ENCODE data around the gene GFI1B. TPM values are rescaled to one million over a fixed set of nuclear protein-coding genes. Genes with fewer than 3 reads are reported as not detected.

Gene GFI1B
- total RNA-seq, 2 experiments from 2014 or later = not detected

- POLR2A ChIA-PET = interaction anchor here (1.5 to 3.2 kb wide), 2 partner anchors 89 to 174 kb away, joined by 3 to 13 read pairs; partner anchors contain the start of gene GTF3C5
- H3K4me3 Mint-ChIP-seq = peak overlapping the region; percentile 99
- CTCF ChIA-PET = interaction anchor here (0.8 kb wide), 1 partner anchor 24 kb away, joined by 3 read pairs; no protein-coding TSS in a partner anchor
- intact Hi-C loops (cut with micrococcal nuclease) = no loop called here
- no peak overlapping the region for H3K27ac Mint-ChIP-seq
- TF ChIP-seq CTCF (IDR thresholded peaks at IDR 0.05) = no peak
- DNase-seq = no peak
- H3K4me1 Mint-ChIP-seq (ENCODE audit: low read depth) = peaks cover 26% of the 10 kb centered on the region
- ATAC-seq = no peak
- no peaks in the 10 kb centered on the region for H3K9me3 Mint-ChIP-seq
- no peaks in the 10 kb centered on the region for H3K36me3 Mint-ChIP-seq (ENCODE audit: low read depth)
- H3K27me3 Mint-ChIP-seq = no peaks in the 10 kb centered on the region
Measured at GRCh38 chr9:132942541-132943182, 35.8 kb upstream of the GFI1B start.

- Mint-ChIP-seq H3K27me3 (no peaks in the 10 kb centered on the region), H3K36me3 (ENCODE audit: low read depth) (no peaks in the 10 kb centered on the region), H3K27ac (peak overlapping the region; percentile 93), H3K9me3 (no peaks in the 10 kb centered on the region), H3K4me3 (peak overlapping the region; percentile 99), H3K4me1 (ENCODE audit: low read depth) (peaks cover 26% of the 10 kb centered on the region)
- intact Hi-C loops (cut with micrococcal nuclease) = no loop called here
- ATAC-seq (no peak), DNase-seq (peak; percentile 13)
- POLR2A ChIA-PET = interaction anchor here (0.6 to 3.2 kb wide), 8 partner anchors 9 to 587 kb away, joined by 3 to 20 read pairs (median 4); partner anchors contain the start of gene GTF3C5
- no peak for TF ChIP-seq CTCF (IDR thresholded peaks at IDR 0.05)
- CTCF ChIA-PET = interaction anchor here (0.7 to 2.1 kb wide), 5 partner anchors 21 to 78 kb away, joined by 4 to 10 read pairs (median 5); partner anchors contain the start of gene GFI1B
Measured at GRCh38 chr9:132943651-132944293, 34.7 kb upstream of the GFI1B start.

GRCh38 chr9:132944294-132945185, 34.0 kb upstream of the GFI1B start, which contains the start of gene TSC1:
TSS of gene TSC1 (minus strand) at chr9:132944616. CDS start at chr9:132928872, 15,744 bp downstream.
- ATAC-seq (peak; percentile 90), DNase-seq (peak; percentile 97)
- ChIA-PET POLR2A (interaction anchor here (0.6 to 3.2 kb wide), 9 partner anchors 10 to 586 kb away, joined by 3 to 20 read pairs (median 3); partner anchors contain the start of gene GTF3C5), CTCF (interaction anchor here (0.7 to 2.1 kb wide), 6 partner anchors 10 to 78 kb away, joined by 4 to 10 read pairs (median 4); partner anchors contain the start of gene GFI1B)
- Mint-ChIP-seq H3K27me3 (no peaks in the 10 kb centered on the region), H3K36me3 (ENCODE audit: low read depth) (no peaks in the 10 kb centered on the region), H3K27ac (peak within 1 kb of the TSS; percentile 100), H3K9me3 (no peaks in the 10 kb centered on the region), H3K4me3 (peak within 1 kb of the TSS; percentile 99), H3K4me1 (ENCODE audit: low read depth) (peaks cover 26% of the 10 kb centered on the region)
- intact Hi-C loops (cut with micrococcal nuclease) = no loop called here
- no peak for TF ChIP-seq CTCF (IDR thresholded peaks at IDR 0.05)

- POLR2A ChIA-PET = interaction anchor here (0.7 to 3.2 kb wide), 3 partner anchors 11 to 86 kb away, joined by 3 to 20 read pairs (median 13); partner anchors contain the start of gene GTF3C5
- DNase-seq (peak; percentile 73), ATAC-seq (peak; percentile 26)
- no peaks in the 10 kb centered on the region for H3K27me3 Mint-ChIP-seq
- no peaks in the 10 kb centered on the region for H3K36me3 Mint-ChIP-seq (ENCODE audit: low read depth)
- H3K9me3 Mint-ChIP-seq = no peaks in the 10 kb centered on the region
- peak overlapping the region; percentile 100 for H3K27ac Mint-ChIP-seq
- TF ChIP-seq CTCF (IDR thresholded peaks at IDR 0.05) = no peak
- CTCF ChIA-PET = interaction anchor here (0.6 to 2.1 kb wide), 5 partner anchors 11 to 380 kb away, joined by 3 to 10 read pairs (median 4); partner anchors contain the start of gene GFI1B
- intact Hi-C loops (cut with micrococcal nuclease) = no loop called here
- H3K4me1 Mint-ChIP-seq (ENCODE audit: low read depth) = peaks cover 26% of the 10 kb centered on the region
- H3K4me3 Mint-ChIP-seq = peak overlapping the region; percentile 99
Measured at GRCh38 chr9:132945186-132946130, 33.0 kb upstream of the GFI1B start.
